Neutrophil (primary cell): ENCODE measurements around the gene PTRHD1.
A peak's percentile ranks its signal among the peaks of the same experiment; 100 is the strongest.

Experiments used
- H3K27ac ChIP-seq: fragments of 200-600 bp; sonication (generic); 2 replicates; pipeline ENCODE4 v1.5.1; 2016; ENCODE audit warnings: mild to moderate bottlenecking, moderate library complexity
- H3K27me3 ChIP-seq: fragments of 200-600 bp; sonication (generic); 2 replicates; pipeline ENCODE4 v1.6.0; 2016; ENCODE audit warnings: mild to moderate bottlenecking
- H3K36me3 ChIP-seq: fragments of 200-600 bp; sonication (generic); 2 replicates; pipeline ENCODE4 v1.5.1; 2017
- H3K4me1 ChIP-seq, 2 experiments: fragments of 200-600 bp in 1 of 2; sonication (generic) in 1 of 2; 1 replicate in 1 of 2; 2 replicates in 1 of 2; pipeline versions ENCODE4 v1.5.1 to v1.6.1; 2013 to 2016; ENCODE audit warnings: low read depth in 1 of 2, low read length in 1 of 2, mild to moderate bottlenecking in 1 of 2, moderate library complexity in 1 of 2; ENCODE audit not compliant: control insufficient read depth in 1 of 2, insufficient read depth in 1 of 2
- H3K4me3 ChIP-seq, 2 experiments: fragments of 200-600 bp in 1 of 2; sonication (generic) in 1 of 2; 1 replicate in 1 of 2; 2 replicates in 1 of 2; pipeline ENCODE4 v1.5.1; 2013 to 2016; ENCODE audit warnings: low read depth in 1 of 2, low read length in 1 of 2, mild to moderate bottlenecking in 1 of 2, moderate library complexity in 1 of 2
- H3K9me3 ChIP-seq: fragments of 200-600 bp; sonication (generic); 2 replicates; pipeline ENCODE4 v1.5.1; 2016
- CTCF ChIP-seq: fragments of 200-600 bp; sonication (generic); IDR thresholded peaks from 2 replicates; pipeline ENCODE4 v1.5.1; 2016; ENCODE audit warnings: antibody characterized with exemption

PTRHD1 gene

GRCh38 chr2:24792542-24792873, 683 bp downstream of the PTRHD1 start:
- peak overlapping the region; percentile 91 for H3K27ac ChIP-seq
- no peaks in the 10 kb centered on the region for H3K36me3 ChIP-seq
- H3K4me1 ChIP-seq = peaks cover 20 to 21% of the 10 kb centered on the region in 2 experiments
- peak overlapping the region; percentile 96 to 99 for H3K4me3 ChIP-seq
- no peak for TF ChIP-seq CTCF
- no peaks in the 10 kb centered on the region for H3K9me3 ChIP-seq
- no peaks in the 10 kb centered on the region for H3K27me3 ChIP-seq

- Histone ChIP-seq H3K36me3 (no peaks in the 10 kb centered on the region), H3K9me3 (no peaks in the 10 kb centered on the region), H3K4me3 (no peak overlapping the region), H3K4me1 (peaks cover 20 to 21% of the 10 kb centered on the region in 2 experiments), H3K27me3 (no peaks in the 10 kb centered on the region), H3K27ac (no peak overlapping the region)
- TF ChIP-seq CTCF = no peak
Measured at GRCh38 chr2:24791452-24791851, 1.7 kb downstream of the PTRHD1 start.

- Histone ChIP-seq H3K4me3 (no peak overlapping the region), H3K9me3 (no peaks in the 10 kb centered on the region), H3K27ac (no peak overlapping the region), H3K27me3 (no peaks in the 10 kb centered on the region), H3K4me1 (peaks cover 13 to 14% of the 10 kb centered on the region in 2 experiments), H3K36me3 (no peaks in the 10 kb centered on the region)
- TF ChIP-seq CTCF = no peak
Measured at GRCh38 chr2:24788816-24789215, 4.4 kb downstream of the PTRHD1 start.

- no peaks in the 10 kb centered on the region for H3K9me3 ChIP-seq
- H3K4me1 ChIP-seq = peaks cover 6% of the 10 kb centered on the region in 2 experiments
Measured at GRCh38 chr2:24787532-24787931, 5.7 kb downstream of the PTRHD1 start.

GRCh38 chr2:24785671-24786321, 7.4 kb downstream of the PTRHD1 start:
- Histone ChIP-seq H3K27ac (no peak overlapping the region), H3K4me3 (no peak overlapping the region), H3K27me3 (no peaks in the 10 kb centered on the region), H3K4me1 (no peaks in the 10 kb centered on the region), H3K9me3 (no peaks in the 10 kb centered on the region), H3K36me3 (no peaks in the 10 kb centered on the region)
- TF ChIP-seq CTCF = no peak

More at GRCh38 chr2:24787532-24787931, 5.7 kb downstream of the PTRHD1 start:
- no peaks in the 10 kb centered on the region for H3K36me3 ChIP-seq
- no peak for TF ChIP-seq CTCF
- H3K27ac ChIP-seq = no peak overlapping the region
- H3K4me3 ChIP-seq = no peak overlapping the region
- no peaks in the 10 kb centered on the region for H3K27me3 ChIP-seq
